LNCAP (cell line): ENCODE measurements around the gene PP2D1.

Source experiments
- TF ChIP-seq, protein P1 (sequence below): fragments of 450-650 bp; IDR thresholded peaks from 2 replicates; pipeline ENCODE4 v1.5.1; 2017; ENCODE audit warnings: mild to moderate bottlenecking

PP2D1 gene

GRCh38 chr3:20012164-20012563, at the start of gene PP2D1:
TSS of gene PP2D1 (minus strand) at chr3:20012264. CDS start at chr3:20012072, 192 bp downstream.
- TF ChIP-seq, protein P1, sequence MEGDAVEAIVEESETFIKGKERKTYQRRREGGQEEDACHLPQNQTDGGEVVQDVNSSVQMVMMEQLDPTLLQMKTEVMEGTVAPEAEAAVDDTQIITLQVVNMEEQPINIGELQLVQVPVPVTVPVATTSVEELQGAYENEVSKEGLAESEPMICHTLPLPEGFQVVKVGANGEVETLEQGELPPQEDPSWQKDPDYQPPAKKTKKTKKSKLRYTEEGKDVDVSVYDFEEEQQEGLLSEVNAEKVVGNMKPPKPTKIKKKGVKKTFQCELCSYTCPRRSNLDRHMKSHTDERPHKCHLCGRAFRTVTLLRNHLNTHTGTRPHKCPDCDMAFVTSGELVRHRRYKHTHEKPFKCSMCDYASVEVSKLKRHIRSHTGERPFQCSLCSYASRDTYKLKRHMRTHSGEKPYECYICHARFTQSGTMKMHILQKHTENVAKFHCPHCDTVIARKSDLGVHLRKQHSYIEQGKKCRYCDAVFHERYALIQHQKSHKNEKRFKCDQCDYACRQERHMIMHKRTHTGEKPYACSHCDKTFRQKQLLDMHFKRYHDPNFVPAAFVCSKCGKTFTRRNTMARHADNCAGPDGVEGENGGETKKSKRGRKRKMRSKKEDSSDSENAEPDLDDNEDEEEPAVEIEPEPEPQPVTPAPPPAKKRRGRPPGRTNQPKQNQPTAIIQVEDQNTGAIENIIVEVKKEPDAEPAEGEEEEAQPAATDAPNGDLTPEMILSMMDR = no peak

GRCh38 chr3:20060974-20061685, 49.1 kb upstream of the PP2D1 start:
- TF ChIP-seq, protein P1 = no peak

GRCh38 chr3:20059929-20060328, 47.9 kb upstream of the PP2D1 start:
- TF ChIP-seq, protein P1 = no peak

- TF ChIP-seq, protein P1 = no peak
Observed at GRCh38 chr3:20057612-20058180, 45.6 kb upstream of the PP2D1 start.

- TF ChIP-seq, protein P1 = no peak
Observed at GRCh38 chr3:20056725-20057611, 44.9 kb upstream of the PP2D1 start.

DNA sequence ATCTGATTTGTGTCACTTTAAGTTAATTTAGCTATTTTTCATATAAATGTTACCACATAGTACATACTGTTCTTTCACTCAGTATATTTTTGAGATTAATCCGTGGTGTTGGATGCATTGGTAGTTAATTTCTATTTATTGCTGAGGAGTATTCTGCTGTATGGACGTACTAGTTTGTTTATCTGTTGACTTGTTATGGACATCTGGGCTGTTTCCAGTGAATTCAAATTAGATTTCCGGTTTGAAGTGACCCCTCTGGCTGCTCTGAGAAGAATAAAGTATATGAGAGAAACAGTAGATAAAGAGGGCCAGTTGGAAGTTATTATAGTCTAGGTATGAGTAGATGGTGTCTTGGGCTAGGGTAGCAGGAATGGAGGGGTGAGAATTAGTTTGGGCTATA, 43.8 kb upstream of the PP2D1 start:
- TF ChIP-seq, protein P1 = no peak

- TF ChIP-seq, protein P1 = no peak
Observed at GRCh38 chr3:20055020-20055775, 43.1 kb upstream of the PP2D1 start.
